ENCODE results near the gene ZNFX1. TPM values are rescaled to one million over a fixed set of nuclear protein-coding genes. Genes with fewer than 3 reads are reported as not detected.

ZNFX1 gene
- total and polyA plus RNA-seq, 9 of the 15 experiments (the other 6 are each of a cell fraction or from before 2014, with no cell fraction given) = 3.8 to 13.8 (median 10.3) TPM

DNA sequence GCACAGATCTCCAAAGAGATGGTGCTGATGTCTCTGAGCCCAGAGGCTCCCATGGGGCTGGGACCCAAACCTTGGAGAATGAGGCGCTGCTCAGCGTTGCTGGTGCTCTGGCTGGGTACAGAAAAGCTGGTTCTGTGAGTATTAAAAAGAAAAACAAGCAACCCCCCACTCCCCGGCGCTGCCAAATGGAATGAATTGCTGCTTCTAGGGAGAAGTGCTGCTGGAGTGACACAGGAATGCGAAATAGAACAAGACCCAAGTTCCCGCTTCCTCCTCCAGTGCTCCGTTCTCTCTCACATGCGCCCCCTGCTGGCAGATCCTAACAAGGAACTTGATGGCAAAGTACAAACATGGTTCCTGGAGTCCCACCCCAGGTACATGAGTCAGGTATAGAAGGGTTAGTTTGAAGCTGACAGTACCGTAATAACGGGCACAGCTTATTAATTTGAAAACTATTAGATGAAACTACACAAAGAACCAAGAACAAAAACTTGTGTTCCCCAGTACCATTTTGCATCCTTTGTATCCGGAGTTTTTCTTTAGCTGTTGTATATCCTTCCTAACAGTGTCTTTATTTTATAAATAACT, 60.8 kb downstream of the ZNFX1 start (continued):
- TF ChIP-seq, protein P1, sequence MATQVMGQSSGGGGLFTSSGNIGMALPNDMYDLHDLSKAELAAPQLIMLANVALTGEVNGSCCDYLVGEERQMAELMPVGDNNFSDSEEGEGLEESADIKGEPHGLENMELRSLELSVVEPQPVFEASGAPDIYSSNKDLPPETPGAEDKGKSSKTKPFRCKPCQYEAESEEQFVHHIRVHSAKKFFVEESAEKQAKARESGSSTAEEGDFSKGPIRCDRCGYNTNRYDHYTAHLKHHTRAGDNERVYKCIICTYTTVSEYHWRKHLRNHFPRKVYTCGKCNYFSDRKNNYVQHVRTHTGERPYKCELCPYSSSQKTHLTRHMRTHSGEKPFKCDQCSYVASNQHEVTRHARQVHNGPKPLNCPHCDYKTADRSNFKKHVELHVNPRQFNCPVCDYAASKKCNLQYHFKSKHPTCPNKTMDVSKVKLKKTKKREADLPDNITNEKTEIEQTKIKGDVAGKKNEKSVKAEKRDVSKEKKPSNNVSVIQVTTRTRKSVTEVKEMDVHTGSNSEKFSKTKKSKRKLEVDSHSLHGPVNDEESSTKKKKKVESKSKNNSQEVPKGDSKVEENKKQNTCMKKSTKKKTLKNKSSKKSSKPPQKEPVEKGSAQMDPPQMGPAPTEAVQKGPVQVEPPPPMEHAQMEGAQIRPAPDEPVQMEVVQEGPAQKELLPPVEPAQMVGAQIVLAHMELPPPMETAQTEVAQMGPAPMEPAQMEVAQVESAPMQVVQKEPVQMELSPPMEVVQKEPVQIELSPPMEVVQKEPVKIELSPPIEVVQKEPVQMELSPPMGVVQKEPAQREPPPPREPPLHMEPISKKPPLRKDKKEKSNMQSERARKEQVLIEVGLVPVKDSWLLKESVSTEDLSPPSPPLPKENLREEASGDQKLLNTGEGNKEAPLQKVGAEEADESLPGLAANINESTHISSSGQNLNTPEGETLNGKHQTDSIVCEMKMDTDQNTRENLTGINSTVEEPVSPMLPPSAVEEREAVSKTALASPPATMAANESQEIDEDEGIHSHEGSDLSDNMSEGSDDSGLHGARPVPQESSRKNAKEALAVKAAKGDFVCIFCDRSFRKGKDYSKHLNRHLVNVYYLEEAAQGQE (IDR thresholded peaks at IDR 0.05; ENCODE audit: borderline replicate concordance) = peak; percentile 61; the same call in 1 of the 2 replicates
- TF ChIP-seq, protein P1 (CRISPR knock-in tag; IDR thresholded peaks at IDR 0.05; ENCODE audit: low read depth) = no peak
- TF ChIP-seq, protein P2, sequence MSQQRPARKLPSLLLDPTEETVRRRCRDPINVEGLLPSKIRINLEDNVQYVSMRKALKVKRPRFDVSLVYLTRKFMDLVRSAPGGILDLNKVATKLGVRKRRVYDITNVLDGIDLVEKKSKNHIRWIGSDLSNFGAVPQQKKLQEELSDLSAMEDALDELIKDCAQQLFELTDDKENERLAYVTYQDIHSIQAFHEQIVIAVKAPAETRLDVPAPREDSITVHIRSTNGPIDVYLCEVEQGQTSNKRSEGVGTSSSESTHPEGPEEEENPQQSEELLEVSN (IDR thresholded peaks at IDR 0.05; ENCODE audit: borderline replicate concordance in 1 of 2, extremely low read depth in 1 of 2, insufficient read depth in 1 of 2, insufficient read length in 1 of 2, low read depth in 1 of 2, low read length in 1 of 2, poor library complexity in 1 of 2, severe bottlenecking in 1 of 2) = peak in 1 of 2 experiments; percentile 55
- no peak for TF ChIP-seq SMARCA5 (IDR thresholded peaks at IDR 0.05)
- peak in 1 of 3 experiments; percentile 73 for TF ChIP-seq YY1 (IDR thresholded peaks at IDR 0.05; ENCODE audit: borderline replicate concordance in 1 of 3, control insufficient read depth in 1 of 3, extremely low read depth in 1 of 3, insufficient read depth in 3 of 3, insufficient read length in 1 of 3, insufficient replicate concordance in 2 of 3, low read depth in 1 of 3, low read length in 2 of 3)
- TF ChIP-seq TEAD2 (tag; IDR thresholded peaks at IDR 0.05) = 0 out of 2 replicates have a peak, but pooled peaks have one; percentile 40
- TF ChIP-seq SP1 (CRISPR knock-in tag; IDR thresholded peaks at IDR 0.05) = no peak
- 0 out of 4 replicates have a peak, but pooled peaks of 1 of the 2 experiments have one; percentile 43 for TF ChIP-seq TEAD1 (CRISPR knock-in tag; IDR thresholded peaks at IDR 0.05)
- TF ChIP-seq SAFB (IDR thresholded peaks at IDR 0.05; ENCODE audit: borderline replicate concordance, low read depth, low read length) = no peak
- TF ChIP-seq DNMT1 (IDR thresholded peaks at IDR 0.05) = no peak
- TF ChIP-seq RAD21 (CRISPR knock-in tag; conservative IDR thresholded peaks at IDR 0.05 in 1 of 2, IDR thresholded peaks at IDR 0.05 in 1 of 2) = peak; percentile 66 to 79
- no peak for TF ChIP-seq RBM17 (IDR thresholded peaks at IDR 0.05; ENCODE audit: borderline replicate concordance, low read depth, low read length)
- TF ChIP-seq, protein P3, sequence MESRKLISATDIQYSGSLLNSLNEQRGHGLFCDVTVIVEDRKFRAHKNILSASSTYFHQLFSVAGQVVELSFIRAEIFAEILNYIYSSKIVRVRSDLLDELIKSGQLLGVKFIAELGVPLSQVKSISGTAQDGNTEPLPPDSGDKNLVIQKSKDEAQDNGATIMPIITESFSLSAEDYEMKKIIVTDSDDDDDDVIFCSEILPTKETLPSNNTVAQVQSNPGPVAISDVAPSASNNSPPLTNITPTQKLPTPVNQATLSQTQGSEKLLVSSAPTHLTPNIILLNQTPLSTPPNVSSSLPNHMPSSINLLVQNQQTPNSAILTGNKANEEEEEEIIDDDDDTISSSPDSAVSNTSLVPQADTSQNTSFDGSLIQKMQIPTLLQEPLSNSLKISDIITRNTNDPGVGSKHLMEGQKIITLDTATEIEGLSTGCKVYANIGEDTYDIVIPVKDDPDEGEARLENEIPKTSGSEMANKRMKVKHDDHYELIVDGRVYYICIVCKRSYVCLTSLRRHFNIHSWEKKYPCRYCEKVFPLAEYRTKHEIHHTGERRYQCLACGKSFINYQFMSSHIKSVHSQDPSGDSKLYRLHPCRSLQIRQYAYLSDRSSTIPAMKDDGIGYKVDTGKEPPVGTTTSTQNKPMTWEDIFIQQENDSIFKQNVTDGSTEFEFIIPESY (CRISPR knock-in tag; IDR thresholded peaks at IDR 0.05) = peak; percentile 43
- TF ChIP-seq ZNF133 (CRISPR knock-in tag; IDR thresholded peaks at IDR 0.05) = no peak
